Measurements from ENCODE around the gene UXS1. TPM values are rescaled to one million over a fixed set of nuclear protein-coding genes. Genes with fewer than 3 reads are reported as not detected.

The UXS1 gene
- total RNA-seq, 5 donors from 2014 or later (not counting 1 experiment from before 2014, with no cell fraction given): 90.8 to 167 (median 145) TPM

- ChIA-PET POLR2A (interaction anchor here in 1 of 2 donors (0.6 kb wide), 1 partner anchor 85 kb away, joined by 3 read pairs; no protein-coding TSS in a partner anchor), CTCF (interaction anchor here in 1 of 2 donors (0.6 kb wide), 1 partner anchor 81 kb away, joined by 3 read pairs; no protein-coding TSS in a partner anchor)
- WGBS (ENCODE audit: insufficient coverage): 100% methylated on average over 6 of the region's 14 CpGs
- H3K4me1 ChIP-seq (ENCODE audit: control insufficient read depth in 1 of 2, extremely low read depth in 1 of 2, insufficient read depth in 2 of 2, low read length in 2 of 2): peaks cover 0 to 12% of the 10 kb centered on the region in 2 experiments
- no peak for ATAC-seq (replicated peaks in 1 of 4)
- Mint-ChIP-seq H3K4me3 (no peak overlapping the region), H3K9me3 (no peaks in the 10 kb centered on the region), H3K27ac (no peak overlapping the region), H3K27me3 (no peaks in the 10 kb centered on the region), H3K4me1 (peaks cover 8 to 18% (median 13%) of the 10 kb centered on the region in 3 donors), H3K36me3 (peaks cover 34% of the 10 kb centered on the region)
- no peaks in the 10 kb centered on the region for H3K9me3 ChIP-seq
- no peak overlapping the region for H3K27ac ChIP-seq (ENCODE audit: low read length)
- H3K4me3 ChIP-seq (ENCODE audit: control insufficient read depth in 1 of 2, extremely low read depth in 1 of 2, low read length in 1 of 2): no peak overlapping the region
- H3K27me3 ChIP-seq (replicated peaks in 1 of 2; ENCODE audit: control insufficient read depth in 2 of 2, extremely low read depth in 1 of 2, insufficient read depth in 2 of 2, low read length in 1 of 2): no peaks in the 10 kb centered on the region
- peaks cover 6 to 79% of the 10 kb centered on the region in 2 donors for H3K36me3 ChIP-seq (ENCODE audit: control insufficient read depth in 2 of 2, extremely low read depth in 1 of 2, insufficient read depth in 1 of 2, low read length in 1 of 2)
- DNase-seq: no peak
These were observed 82.1 kb downstream of the UXS1 start for GRCh38 chr2:106111882-106112571.

DNA sequence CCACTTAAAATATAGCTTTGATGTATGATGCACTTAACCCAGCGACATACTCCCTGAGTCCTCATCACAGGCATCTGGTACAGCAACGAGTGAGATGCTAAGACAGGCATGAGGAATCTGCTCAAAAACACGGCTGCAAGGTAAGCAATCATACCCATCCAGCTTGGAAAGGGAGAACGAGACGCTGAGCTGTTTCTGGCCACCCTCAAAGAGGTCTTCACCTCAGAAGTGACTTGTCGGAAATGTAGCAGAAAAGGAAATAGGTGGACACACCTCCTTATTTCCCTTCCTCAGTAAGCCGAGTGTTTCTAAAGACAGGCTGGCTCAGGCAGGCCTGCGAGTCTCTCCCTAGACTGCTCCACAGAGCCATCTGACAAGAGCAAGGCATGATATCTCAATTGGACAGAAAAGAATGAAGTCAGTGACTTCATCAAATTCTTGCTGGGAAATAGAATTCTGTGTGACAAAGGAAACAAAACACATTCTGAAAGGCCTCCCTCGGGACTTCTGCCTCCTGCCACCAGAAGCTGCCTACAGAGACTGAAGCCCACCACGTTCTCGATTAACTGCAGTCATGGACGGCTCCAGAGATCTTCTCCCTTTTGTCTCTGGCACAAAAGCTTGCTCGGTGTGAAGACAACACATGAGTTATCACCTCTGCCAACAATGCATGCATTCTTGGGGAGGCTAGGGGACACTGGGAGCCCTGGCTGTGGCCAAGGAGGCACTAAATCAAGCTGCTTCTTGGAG, 84.3 kb downstream of the UXS1 start:
- DNase-seq (no peak), ATAC-seq (replicated peaks in 1 of 4) (no peak)
- Mint-ChIP-seq H3K4me1 (peaks cover 13% of the 10 kb centered on the region in 3 donors), H3K36me3 (peaks cover 24% of the 10 kb centered on the region), H3K9me3 (no peaks in the 10 kb centered on the region), H3K27ac (no peak overlapping the region), H3K4me3 (no peak overlapping the region), H3K27me3 (no peaks in the 10 kb centered on the region)
- Histone ChIP-seq H3K4me3 (ENCODE audit: control insufficient read depth in 1 of 2, extremely low read depth in 1 of 2, low read length in 1 of 2) (no peak overlapping the region), H3K4me1 (ENCODE audit: control insufficient read depth in 1 of 2, extremely low read depth in 1 of 2, insufficient read depth in 2 of 2, low read length in 2 of 2) (peaks cover 0 to 17% of the 10 kb centered on the region in 2 experiments), H3K36me3 (ENCODE audit: control insufficient read depth in 2 of 2, extremely low read depth in 1 of 2, insufficient read depth in 1 of 2, low read length in 1 of 2) (peaks cover 14 to 75% of the 10 kb centered on the region in 2 donors), H3K27ac (ENCODE audit: low read length) (no peak overlapping the region), H3K27me3 (replicated peaks in 1 of 2; ENCODE audit: control insufficient read depth in 2 of 2, extremely low read depth in 1 of 2, insufficient read depth in 2 of 2, low read length in 1 of 2) (no peaks in the 10 kb centered on the region), H3K9me3 (no peaks in the 10 kb centered on the region)
- ChIA-PET CTCF (interaction anchor here (0.5 to 0.7 kb wide), 2 partner anchors 99 to 154 kb away, joined by 3 read pairs; no protein-coding TSS in a partner anchor), POLR2A (no interaction called here)
- 93% methylated on average over 10 of the region's 13 CpGs for WGBS (ENCODE audit: insufficient coverage)

- no peak for ATAC-seq (replicated peaks in 1 of 4)
- H3K9me3 ChIP-seq: no peaks in the 10 kb centered on the region
- H3K36me3 Mint-ChIP-seq: peaks cover 24% of the 10 kb centered on the region
- no peak overlapping the region for H3K27ac ChIP-seq (ENCODE audit: low read length)
- CTCF ChIA-PET: interaction anchor here in 1 of 2 donors (0.5 kb wide), 1 partner anchor 155 kb away, joined by 3 read pairs; no protein-coding TSS in a partner anchor
- no peak overlapping the region for H3K4me3 ChIP-seq (ENCODE audit: control insufficient read depth in 1 of 2, extremely low read depth in 1 of 2, low read length in 1 of 2)
- H3K4me1 ChIP-seq (ENCODE audit: control insufficient read depth in 1 of 2, extremely low read depth in 1 of 2, insufficient read depth in 2 of 2, low read length in 2 of 2): peaks cover 0 to 19% of the 10 kb centered on the region in 2 experiments
- H3K36me3 ChIP-seq (ENCODE audit: control insufficient read depth in 2 of 2, extremely low read depth in 1 of 2, insufficient read depth in 1 of 2, low read length in 1 of 2): peaks cover 14 to 72% of the 10 kb centered on the region in 2 donors
- no peak overlapping the region for H3K4me3 Mint-ChIP-seq
- POLR2A ChIA-PET: no interaction called here
- no peaks in the 10 kb centered on the region for H3K27me3 Mint-ChIP-seq
- 100% methylated on average over 1 of the region's 7 CpGs for WGBS (ENCODE audit: insufficient coverage)
- no peak overlapping the region for H3K27ac Mint-ChIP-seq
- H3K9me3 Mint-ChIP-seq: no peaks in the 10 kb centered on the region
- peaks cover 16 to 17% (median 16%) of the 10 kb centered on the region in 3 donors for H3K4me1 Mint-ChIP-seq
- DNase-seq: no peak
- no peaks in the 10 kb centered on the region for H3K27me3 ChIP-seq (replicated peaks in 1 of 2; ENCODE audit: control insufficient read depth in 2 of 2, extremely low read depth in 1 of 2, insufficient read depth in 2 of 2, low read length in 1 of 2)
These were observed 85.3 kb downstream of the UXS1 start for GRCh38 chr2:106108791-106109190.

- Histone ChIP-seq H3K27ac (ENCODE audit: low read length) (no peak overlapping the region), H3K27me3 (replicated peaks in 1 of 2; ENCODE audit: control insufficient read depth in 2 of 2, extremely low read depth in 1 of 2, insufficient read depth in 2 of 2, low read length in 1 of 2) (no peaks in the 10 kb centered on the region), H3K4me1 (ENCODE audit: control insufficient read depth in 1 of 2, extremely low read depth in 1 of 2, insufficient read depth in 2 of 2, low read length in 2 of 2) (peaks cover 0 to 19% of the 10 kb centered on the region in 2 experiments), H3K36me3 (ENCODE audit: control insufficient read depth in 2 of 2, extremely low read depth in 1 of 2, insufficient read depth in 1 of 2, low read length in 1 of 2) (peaks cover 14 to 70% of the 10 kb centered on the region in 2 donors), H3K4me3 (ENCODE audit: control insufficient read depth in 1 of 2, extremely low read depth in 1 of 2, low read length in 1 of 2) (no peak overlapping the region), H3K9me3 (no peaks in the 10 kb centered on the region)
- ChIA-PET POLR2A (no interaction called here), CTCF (no interaction called here)
- Mint-ChIP-seq H3K4me3 (no peak overlapping the region), H3K4me1 (peaks cover 16 to 17% (median 16%) of the 10 kb centered on the region in 3 donors), H3K36me3 (peaks cover 26% of the 10 kb centered on the region), H3K27ac (no peak overlapping the region), H3K27me3 (no peaks in the 10 kb centered on the region), H3K9me3 (no peaks in the 10 kb centered on the region)
- peak in 3 of 4 experiments; percentile 30 to 41 (median 31) for ATAC-seq (replicated peaks in 1 of 4)
- WGBS (ENCODE audit: insufficient coverage): 79% methylated on average over 4 of the region's 6 CpGs
- peak in 5 of 35 experiments; percentile 12 to 33 (median 21) for DNase-seq
These were observed 85.8 kb downstream of the UXS1 start for GRCh38 chr2:106108351-106108750.

DNA sequence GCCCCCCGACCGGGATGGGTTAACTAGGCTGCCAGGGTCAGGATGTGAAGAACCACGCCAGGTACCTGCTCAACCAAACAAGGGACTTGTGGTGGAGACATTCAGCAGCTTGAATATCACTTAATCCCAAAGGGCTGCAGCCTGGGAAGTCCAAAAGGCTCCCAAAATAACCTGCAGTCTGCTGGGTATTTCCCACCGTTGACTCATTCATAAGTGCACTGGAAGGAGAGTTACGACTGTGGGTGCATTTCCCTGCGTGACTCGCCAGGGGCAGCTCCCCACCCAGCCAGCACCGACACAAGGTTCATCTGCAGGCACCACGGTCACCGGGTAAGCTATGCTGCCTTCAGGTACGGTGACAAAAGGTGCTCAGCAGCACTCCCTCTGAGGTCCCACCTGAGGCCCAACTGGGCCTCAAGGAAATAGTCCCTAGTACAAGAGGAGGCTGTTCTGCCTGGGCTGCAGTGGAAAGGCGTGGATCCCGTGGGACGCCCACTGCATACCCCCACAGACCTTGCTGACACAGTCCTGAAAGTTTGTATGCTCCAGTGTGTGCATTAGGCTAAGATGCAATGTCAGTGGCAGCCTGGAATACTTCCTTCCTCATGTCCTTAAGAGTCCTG, 86.5 kb downstream of the UXS1 start:
- Histone ChIP-seq H3K36me3 (ENCODE audit: control insufficient read depth in 2 of 2, extremely low read depth in 1 of 2, insufficient read depth in 1 of 2, low read length in 1 of 2) (peaks cover 14 to 74% of the 10 kb centered on the region in 2 donors), H3K27ac (ENCODE audit: low read length) (peak overlapping the region; percentile 38), H3K27me3 (replicated peaks in 1 of 2; ENCODE audit: control insufficient read depth in 2 of 2, extremely low read depth in 1 of 2, insufficient read depth in 2 of 2, low read length in 1 of 2) (no peaks in the 10 kb centered on the region), H3K4me3 (ENCODE audit: control insufficient read depth in 1 of 2, extremely low read depth in 1 of 2, low read length in 1 of 2) (no peak overlapping the region), H3K4me1 (ENCODE audit: control insufficient read depth in 1 of 2, extremely low read depth in 1 of 2, insufficient read depth in 2 of 2, low read length in 2 of 2) (peaks cover 0 to 19% of the 10 kb centered on the region in 2 experiments), H3K9me3 (no peaks in the 10 kb centered on the region)
- peaks cover 16 to 18% (median 17%) of the 10 kb centered on the region in 3 donors for H3K4me1 Mint-ChIP-seq
- POLR2A ChIA-PET: no interaction called here
- H3K36me3 Mint-ChIP-seq: peaks cover 29% of the 10 kb centered on the region
- CTCF ChIA-PET: interaction anchor here in 1 of 2 donors (1.2 kb wide), 1 partner anchor 24 kb away, joined by 3 read pairs; no protein-coding TSS in a partner anchor
- H3K27ac Mint-ChIP-seq: peak overlapping the region; percentile 53 to 81
- no peaks in the 10 kb centered on the region for H3K27me3 Mint-ChIP-seq
- peak in 9 of 35 experiments; percentile 10 to 64 (median 31) for DNase-seq
- ATAC-seq (replicated peaks in 1 of 4): peak; percentile 44 to 57 (median 47)
- no peaks in the 10 kb centered on the region for H3K9me3 Mint-ChIP-seq
- WGBS (ENCODE audit: insufficient coverage): 72% methylated on average over 13 of the region's 14 CpGs
- no peak overlapping the region for H3K4me3 Mint-ChIP-seq

Data from T-cell (primary cell).